ENCODE data around the gene TMEM219. TPM values are rescaled to one million over a fixed set of nuclear protein-coding genes. Genes with fewer than 3 reads are reported as not detected.
A peak's percentile ranks its signal among the peaks of the same experiment; 100 is the strongest.

The TMEM219 gene
- total RNA-seq, 1 experiment from 2014 or later, result 92.1 TPM

GRCh38 chr16:29975811-29976511 lies 14.1 kb downstream of the TMEM219 start:
- CTCF ChIA-PET, result interaction anchor here (0.8 to 1.9 kb wide), 3 partner anchors 8 to 29 kb away, joined by 3 to 6 read pairs (median 3); no protein-coding TSS in a partner anchor
- Mint-ChIP-seq H3K27me3 (ENCODE audit: unreplicated experiment) (no peaks in the 10 kb centered on the region), H3K4me3 (ENCODE audit: low read depth, unreplicated experiment) (peak overlapping the region; percentile 85), H3K27ac (ENCODE audit: unreplicated experiment) (no peak overlapping the region), H3K9me3 (ENCODE audit: low read depth, unreplicated experiment) (no peaks in the 10 kb centered on the region), H3K36me3 (ENCODE audit: insufficient read depth, unreplicated experiment) (peaks cover 58% of the 10 kb centered on the region), H3K4me1 (ENCODE audit: low read depth, unreplicated experiment) (peaks cover 26% of the 10 kb centered on the region)
- intact Hi-C loops (cut with micrococcal nuclease; ENCODE audit: unreplicated experiment), result loop anchor here (10.0 kb wide), 1 partner anchor 51 kb away; the partner anchor contains the start of gene KCTD13
- DNase-seq, result no peak
- BruUV-seq (replicated peaks), result no TSS peak
- TF ChIP-seq CTCF (IDR thresholded peaks at IDR 0.05; ENCODE audit: unreplicated experiment), result no peak

GRCh38 chr16:29977063-29977825 lies 15.4 kb downstream of the TMEM219 start:
- Mint-ChIP-seq H3K4me3 (ENCODE audit: low read depth, unreplicated experiment) (no peak overlapping the region), H3K9me3 (ENCODE audit: low read depth, unreplicated experiment) (no peaks in the 10 kb centered on the region), H3K36me3 (ENCODE audit: insufficient read depth, unreplicated experiment) (peaks cover 61% of the 10 kb centered on the region), H3K27ac (ENCODE audit: unreplicated experiment) (no peak overlapping the region), H3K27me3 (ENCODE audit: unreplicated experiment) (no peaks in the 10 kb centered on the region), H3K4me1 (ENCODE audit: low read depth, unreplicated experiment) (peaks cover 26% of the 10 kb centered on the region)
- BruUV-seq (replicated peaks), result no TSS peak
- CTCF ChIA-PET, result interaction anchor here (0.6 kb wide), 1 partner anchor 44 kb away, joined by 3 read pairs; no protein-coding TSS in a partner anchor
- intact Hi-C loops (cut with micrococcal nuclease; ENCODE audit: unreplicated experiment), result loop anchor here (10.0 kb wide), 1 partner anchor 52 kb away; the partner anchor contains the start of gene KCTD13
- TF ChIP-seq CTCF (IDR thresholded peaks at IDR 0.05; ENCODE audit: unreplicated experiment), result no peak
- no peak for DNase-seq

- BruUV-seq (replicated peaks), result no TSS peak
- no peaks in the 10 kb centered on the region for H3K27me3 Mint-ChIP-seq (ENCODE audit: unreplicated experiment)
- peaks cover 26% of the 10 kb centered on the region for H3K4me1 Mint-ChIP-seq (ENCODE audit: low read depth, unreplicated experiment)
- DNase-seq, result no peak
- TF ChIP-seq CTCF (IDR thresholded peaks at IDR 0.05; ENCODE audit: unreplicated experiment), result no peak
- CTCF ChIA-PET, result no interaction called here
- H3K9me3 Mint-ChIP-seq (ENCODE audit: low read depth, unreplicated experiment), result no peaks in the 10 kb centered on the region
- H3K4me3 Mint-ChIP-seq (ENCODE audit: low read depth, unreplicated experiment), result no peak overlapping the region
- peaks cover 65% of the 10 kb centered on the region for H3K36me3 Mint-ChIP-seq (ENCODE audit: insufficient read depth, unreplicated experiment)
- H3K27ac Mint-ChIP-seq (ENCODE audit: unreplicated experiment), result no peak overlapping the region
- intact Hi-C loops (cut with micrococcal nuclease; ENCODE audit: unreplicated experiment), result loop anchor here (10.0 kb wide), 1 partner anchor 53 kb away; the partner anchor contains the start of gene KCTD13
Observed at GRCh38 chr16:29978081-29978480, 16.2 kb downstream of the TMEM219 start.

GRCh38 chr16:29978564-29979270 lies 16.8 kb downstream of the TMEM219 start:
- BruUV-seq (replicated peaks), result no TSS peak
- DNase-seq, result no peak
- no peak for TF ChIP-seq CTCF (IDR thresholded peaks at IDR 0.05; ENCODE audit: unreplicated experiment)
- Mint-ChIP-seq H3K9me3 (ENCODE audit: low read depth, unreplicated experiment) (no peaks in the 10 kb centered on the region), H3K27me3 (ENCODE audit: unreplicated experiment) (no peaks in the 10 kb centered on the region), H3K4me3 (ENCODE audit: low read depth, unreplicated experiment) (no peak overlapping the region), H3K4me1 (ENCODE audit: low read depth, unreplicated experiment) (peaks cover 26% of the 10 kb centered on the region), H3K36me3 (ENCODE audit: insufficient read depth, unreplicated experiment) (peaks cover 65% of the 10 kb centered on the region), H3K27ac (ENCODE audit: unreplicated experiment) (no peak overlapping the region)
- intact Hi-C loops (cut with micrococcal nuclease; ENCODE audit: unreplicated experiment), result loop anchor here (10.0 kb wide), 1 partner anchor 54 kb away; the partner anchor contains the start of gene KCTD13
- CTCF ChIA-PET, result no interaction called here
